ENCODE results near the gene TMCC1.

The TMCC1 gene

GRCh38 chr3:129606636-129607390 lies 286.7 kb downstream of the TMCC1 start, which contains the start of gene PLXND1:
Gene PLXND1, minus strand, starts transcription at chr3:129606676. Its CDS starts 37 bp downstream, at chr3:129606639.
- no peak for DNase-seq

GRCh38 chr3:129605922-129606635 lies 287.4 kb downstream of the TMCC1 start:
- DNase-seq: no peak

- no peak for DNase-seq
These were observed 288.1 kb downstream of the TMCC1 start for GRCh38 chr3:129605203-129605921.

- DNase-seq: no peak
These were observed 288.7 kb downstream of the TMCC1 start for GRCh38 chr3:129604767-129605166.

- DNase-seq: no peak
These were observed 289.3 kb downstream of the TMCC1 start for GRCh38 chr3:129603991-129604749.

GRCh38 chr3:129603561-129603942 lies 290.0 kb downstream of the TMCC1 start:
- no peak for DNase-seq

- DNase-seq: no peak
These were observed 290.6 kb downstream of the TMCC1 start for GRCh38 chr3:129602730-129603560.

- no peak for DNase-seq
These were observed 291.2 kb downstream of the TMCC1 start for GRCh38 chr3:129602309-129602708.

GRCh38 chr3:129601713-129602112 lies 291.8 kb downstream of the TMCC1 start:
- DNase-seq: no peak

GRCh38 chr3:129600348-129600747 lies 293.2 kb downstream of the TMCC1 start:
- no peak for DNase-seq

GRCh38 chr3:129599607-129600006 lies 293.9 kb downstream of the TMCC1 start:
- DNase-seq: no peak

- no peak for DNase-seq
These were observed 294.4 kb downstream of the TMCC1 start for GRCh38 chr3:129599073-129599472.

- no peak for DNase-seq
These were observed 295.0 kb downstream of the TMCC1 start for GRCh38 chr3:129598484-129598883.

- DNase-seq: no peak
These were observed 295.5 kb downstream of the TMCC1 start for GRCh38 chr3:129598000-129598381.
